ENCODE results near the gene MPP3.

- TF ChIP-seq EP300 (IDR thresholded peaks at IDR 0.05), result no peak
- TF ChIP-seq POLR2AphosphoS5 (IDR thresholded peaks at IDR 0.05), result no peak
- no peak for TF ChIP-seq CTCF (IDR thresholded peaks at IDR 0.05)
These were observed 29.2 kb downstream of the MPP3 start for GRCh38 chr17:43803758-43804157.
